WTC11 (cell line): Measurements from ENCODE around the gene WDR33. TPM values are rescaled to one million over a fixed set of nuclear protein-coding genes. Genes with fewer than 3 reads are reported as not detected.

ENCODE experiments used
- ATAC-seq: fragments of 200-7000 bp; cut with Tn5 transposase; 2 replicates; pipeline ENCODE4 v1.10.0; 2021; ENCODE audit warnings: mild to moderate bottlenecking, moderate library complexity
- CTCF ChIA-PET: fragments of 300-600 bp; sonication (Branson Sonifier 250); formaldehyde crosslinking; loops from one replicate; lab custom pipeline; 2021; ENCODE audit warnings: antibody characterized with exemption; lab: Charles Lee
- POLR2A ChIA-PET: fragments of 350-600 bp; sonication (Branson Sonifier 250); formaldehyde crosslinking; loops from one replicate; lab custom pipeline; 2021; ENCODE audit warnings: antibody characterized with exemption; lab: Charles Lee
- DNase-seq: peaks from one replicate; pipeline ENCODE4 v3.0.0; 2021; ENCODE audit warnings: low spot score
- H3K27ac Mint-ChIP-seq: 2 replicates; pipeline ENCODE4 v1.8.0; 2021; ENCODE audit warnings: mixed read lengths
- H3K27me3 Mint-ChIP-seq: 2 replicates; pipeline ENCODE4 v1.8.0; 2021; ENCODE audit warnings: low read depth, mild to moderate bottlenecking, moderate library complexity, mixed read lengths
- H3K36me3 Mint-ChIP-seq: 2 replicates; pipeline ENCODE4 v1.8.0; 2021; ENCODE audit warnings: mixed read lengths
- H3K4me1 Mint-ChIP-seq: 2 replicates; pipeline ENCODE4 v1.8.0; 2022; ENCODE audit warnings: mixed read lengths
- H3K4me3 Mint-ChIP-seq: 2 replicates; pipeline ENCODE4 v1.8.0; 2021; ENCODE audit warnings: mild to moderate bottlenecking, moderate library complexity, mixed read lengths
- H3K9me3 Mint-ChIP-seq: 2 replicates; pipeline ENCODE4 v1.8.0; 2021; ENCODE audit warnings: mixed read lengths
- AR ChIP-seq: fragments of 250-450 bp; sonication (Bioruptor Pico); IDR thresholded peaks from 2 replicates; pipeline ENCODE4 v1.9.0; 2021; ENCODE audit warnings: mild to moderate bottlenecking
- CBFB ChIP-seq: sonication (generic); formaldehyde crosslinking; IDR thresholded peaks from 2 replicates; pipeline ENCODE4 v1.8.1; 2022; ENCODE audit warnings: mild to moderate bottlenecking, low read depth, missing genetic modification reagents
- CREM ChIP-seq: sonication (generic); formaldehyde crosslinking; IDR thresholded peaks from 2 replicates; pipeline ENCODE4 v1.8.1; 2022; ENCODE audit warnings: mild to moderate bottlenecking, missing genetic modification reagents, moderate library complexity
- E2F5 ChIP-seq: sonication (generic); formaldehyde crosslinking; IDR thresholded peaks from 2 replicates; pipeline ENCODE4 v1.8.1; 2022; ENCODE audit warnings: mild to moderate bottlenecking, moderate library complexity, missing genetic modification reagents
- ERG ChIP-seq: fragments of 250-450 bp; sonication (Bioruptor Pico); IDR thresholded peaks from 2 replicates; pipeline ENCODE4 v1.8.0; 2021; ENCODE audit warnings: mild to moderate bottlenecking
- FOXK1 ChIP-seq: sonication (generic); formaldehyde crosslinking; IDR thresholded peaks from 2 replicates; pipeline ENCODE4 v1.8.0; 2022; ENCODE audit warnings: mild to moderate bottlenecking, moderate library complexity, missing genetic modification reagents
- IRF2 ChIP-seq: sonication (generic); formaldehyde crosslinking; IDR thresholded peaks from 2 replicates; pipeline ENCODE4 v1.8.0; 2022; ENCODE audit warnings: low read depth, missing genetic modification reagents, borderline replicate concordance
- PRDM15 ChIP-seq: sonication (generic); formaldehyde crosslinking; IDR thresholded peaks from 2 replicates; pipeline ENCODE4 v1.8.0; 2022; ENCODE audit warnings: missing genetic modification reagents
- PRRX2 ChIP-seq: fragments of 250-450 bp; sonication (Bioruptor Pico); IDR thresholded peaks from 2 replicates; pipeline ENCODE4 v1.8.0; 2021; ENCODE audit warnings: mild to moderate bottlenecking
- SMAD3 ChIP-seq: sonication (generic); formaldehyde crosslinking; IDR thresholded peaks from 2 replicates; pipeline ENCODE4 v1.8.0; 2022; ENCODE audit warnings: missing genetic modification reagents, mild to moderate bottlenecking, borderline replicate concordance
- SP1 ChIP-seq: sonication (generic); formaldehyde crosslinking; conservative IDR thresholded peaks from 2 replicates; pipeline ENCODE4 v1.8.1; 2022; ENCODE audit warnings: missing genetic modification reagents
- TCF7 ChIP-seq: sonication (generic); formaldehyde crosslinking; IDR thresholded peaks from 2 replicates; pipeline ENCODE4 v1.8.0; 2022; ENCODE audit warnings: mild to moderate bottlenecking, low read depth, missing genetic modification reagents, moderate library complexity
- ZBTB43 ChIP-seq: sonication (generic); formaldehyde crosslinking; IDR thresholded peaks from 2 replicates; pipeline ENCODE4 v1.8.1; 2023; ENCODE audit warnings: mild to moderate bottlenecking, missing genetic modification reagents
- ZMAT4 ChIP-seq: fragments of 250-450 bp; sonication (Bioruptor Pico); IDR thresholded peaks from 2 replicates; pipeline ENCODE4 v1.9.0; 2021; ENCODE audit warnings: mild to moderate bottlenecking
- ZNF232 ChIP-seq: sonication (generic); formaldehyde crosslinking; IDR thresholded peaks from 2 replicates; pipeline ENCODE4 v1.8.0; 2022; ENCODE audit warnings: mild to moderate bottlenecking, missing genetic modification reagents
- ZNF512 ChIP-seq: sonication (generic); formaldehyde crosslinking; IDR thresholded peaks from 2 replicates; pipeline ENCODE4 v1.8.1; 2022; ENCODE audit warnings: missing genetic modification reagents, borderline replicate concordance
- ZNF671 ChIP-seq: fragments of 250-450 bp; sonication (Bioruptor Pico); IDR thresholded peaks from 2 replicates; pipeline ENCODE4 v1.8.0; 2021; ENCODE audit warnings: mild to moderate bottlenecking
- total RNA-seq: library from RNA; stranded (reverse); gene quantifications from 3 replicates; pipeline ENCODE4 v1.2.3, GENCODE V29; 2021

Gene WDR33
- total RNA-seq, 1 experiment from 2014 or later, result 67.1 TPM

- Mint-ChIP-seq H3K27ac (no peak overlapping the region), H3K27me3 (peaks cover 50% of the 10 kb centered on the region)
- TF ChIP-seq SMAD3 (CRISPR knock-in tag) (no peak), ZNF232 (CRISPR knock-in tag) (no peak), ZNF512 (CRISPR knock-in tag) (no peak), ERG (no peak), E2F5 (CRISPR knock-in tag) (no peak), TCF7 (CRISPR knock-in tag) (no peak), ZBTB43 (CRISPR knock-in tag) (no peak), IRF2 (no peak), FOXK1 (CRISPR knock-in tag) (no peak), CREM (CRISPR knock-in tag) (no peak), ZNF671 (CRISPR knock-in tag) (no peak), CBFB (no peak), SP1 (CRISPR knock-in tag) (no peak), ZMAT4 (CRISPR knock-in tag) (no peak), PRRX2 (no peak), PRDM15 (no peak), AR (CRISPR knock-in tag) (no peak)
- TF ChIP-seq, all 79 proteins: peak for 0
- Mint-ChIP-seq H3K4me3 (no peak overlapping the region), H3K36me3 (no peaks in the 10 kb centered on the region), H3K9me3 (no peaks in the 10 kb centered on the region), H3K4me1 (peaks cover 9% of the 10 kb centered on the region)
- CTCF ChIA-PET, result interaction anchor here (5.8 kb wide), 1 partner anchor 81 kb away, joined by 46 read pairs; no protein-coding TSS in a partner anchor
- POLR2A ChIA-PET, result no interaction called here
- DNase-seq, result no peak
- no peak for ATAC-seq
Measured at GRCh38 chr2:127672341-127673224, 138.4 kb downstream of the WDR33 start.
